Liver (tissue), 9 donors: ENCODE measurements around the gene TP63. TPM values are rescaled to one million over a fixed set of nuclear protein-coding genes. Genes with fewer than 3 reads are reported as not detected.
"Not testable (repeated sequence)": the region's sequence is repeated elsewhere in the genome, so short reads cannot be mapped to it uniquely, and the experiment has no call there.

Source experiments
- DNase-seq: peaks from one replicate; pipeline ENCODE4 v3.0.0-alpha.2; 2017; ENCODE audit warnings: low spot score
- H3K27ac ChIP-seq, 2 donors: one replicate each; pipeline ENCODE4 v1.7.0; 2013; ENCODE audit warnings: inconsistent platforms in 2 of 2, low read length in 2 of 2, control low read depth in 1 of 2, low read depth in 1 of 2, mild to moderate bottlenecking in 1 of 2
- H3K27me3 ChIP-seq, 4 donors: one replicate each; pipeline versions ENCODE4 v1.6.1 to v1.7.0; 2013; ENCODE audit warnings: low read length in 3 of 4, inconsistent platforms in 1 of 4, mild to moderate bottlenecking in 1 of 4, moderate library complexity in 1 of 4; ENCODE audit not compliant: control insufficient read depth in 4 of 4, insufficient read depth in 4 of 4
- H3K36me3 ChIP-seq, 4 donors: one replicate each; pipeline versions ENCODE4 v1.6.1 to v1.7.0; 2013; ENCODE audit warnings: low read length in 3 of 4, mild to moderate bottlenecking in 3 of 4, low read depth in 1 of 4, moderate library complexity in 1 of 4; ENCODE audit not compliant: control insufficient read depth in 4 of 4, insufficient read depth in 3 of 4
- H3K4me1 ChIP-seq, 4 donors: one replicate each; pipeline versions ENCODE4 v1.6.1 to v1.7.0; 2013; ENCODE audit warnings: low read length in 3 of 4, mild to moderate bottlenecking in 3 of 4, moderate library complexity in 1 of 4; ENCODE audit not compliant: control insufficient read depth in 4 of 4, insufficient read depth in 4 of 4
- H3K4me3 ChIP-seq, 3 donors: one replicate each; pipeline versions ENCODE4 v1.6.1 to v1.7.0; 2013; ENCODE audit warnings: low read length in 3 of 3, control low read depth in 1 of 3, low read depth in 1 of 3, mild to moderate bottlenecking in 1 of 3
- H3K9ac ChIP-seq, 2 donors: one replicate each; pipeline ENCODE4 v1.7.0; 2013; ENCODE audit warnings: low read length in 2 of 2, mild to moderate bottlenecking in 2 of 2, moderate library complexity in 2 of 2, control low read depth in 1 of 2, low read depth in 1 of 2
- H3K9me3 ChIP-seq, 4 donors: one replicate each; pipeline versions ENCODE4 v1.6.1 to v1.7.0; 2013; ENCODE audit warnings: low read length in 3 of 4; ENCODE audit not compliant: control insufficient read depth in 4 of 4
- ATF3 ChIP-seq: IDR thresholded peaks from 2 replicates; pipeline ENCODE4 v1.6.1; 2016; ENCODE audit warnings: antibody characterized with exemption
- CTCF ChIP-seq: fragments of 150-350 bp; IDR thresholded peaks from 2 replicates; pipeline ENCODE4 v1.5.1; 2017; ENCODE audit warnings: improper control_type of control experiment, low read depth, low read length; ENCODE audit not compliant: missing input control
- EGR1 ChIP-seq, 2 donors: IDR thresholded peaks; 2 replicates each; pipeline ENCODE4 v1.6.1; 2016 to 2018; ENCODE audit warnings: antibody characterized with exemption in 2 of 2, low read depth in 2 of 2
- FOXA1 ChIP-seq: IDR thresholded peaks from 2 replicates; pipeline ENCODE4 v1.6.1; 2016; ENCODE audit warnings: antibody characterized with exemption
- FOXA2 ChIP-seq: IDR thresholded peaks from 2 replicates; pipeline ENCODE4 v1.6.1; 2016; ENCODE audit warnings: antibody characterized with exemption
- GABPA ChIP-seq, 2 donors: IDR thresholded peaks in 1 of 2; conservative IDR thresholded peaks in 1 of 2; 2 replicates each; pipeline ENCODE4 v1.6.1; 2016; ENCODE audit warnings: antibody characterized with exemption in 2 of 2, mild to moderate bottlenecking in 1 of 2, moderate library complexity in 1 of 2
- HNF4A ChIP-seq, 2 donors: conservative IDR thresholded peaks; 2 replicates each; pipeline ENCODE4 v1.6.1; 2016; ENCODE audit warnings: antibody characterized with exemption in 2 of 2, mild to moderate bottlenecking in 2 of 2
- HNF4G ChIP-seq: IDR thresholded peaks from 2 replicates; pipeline ENCODE4 v1.6.1; 2016; ENCODE audit warnings: antibody characterized with exemption
- JUND ChIP-seq, 2 donors: IDR thresholded peaks; 2 replicates each; pipeline ENCODE4 v1.6.1; 2016; ENCODE audit warnings: antibody characterized with exemption in 2 of 2
- MAX ChIP-seq: IDR thresholded peaks from 2 replicates; pipeline ENCODE4 v1.6.1; 2016; ENCODE audit warnings: antibody characterized with exemption
- NR2F2 ChIP-seq: IDR thresholded peaks from 2 replicates; pipeline ENCODE4 v1.6.1; 2016; ENCODE audit warnings: antibody characterized with exemption
- RAD21 ChIP-seq, 2 donors: IDR thresholded peaks; 2 replicates each; pipeline ENCODE4 v1.6.1; 2016; ENCODE audit warnings: antibody characterized with exemption in 2 of 2, mild to moderate bottlenecking in 2 of 2
- REST ChIP-seq: IDR thresholded peaks from 2 replicates; pipeline ENCODE4 v1.6.1; 2016; ENCODE audit warnings: antibody characterized with exemption, mild to moderate bottlenecking
- RXRA ChIP-seq, 2 donors: IDR thresholded peaks; 2 replicates each; pipeline ENCODE4 v1.6.1; 2017 to 2018; ENCODE audit warnings: antibody characterized with exemption in 2 of 2, mild to moderate bottlenecking in 1 of 2
- SP1 ChIP-seq: IDR thresholded peaks from 2 replicates; pipeline ENCODE4 v1.6.1; 2018; ENCODE audit warnings: antibody characterized with exemption, mild to moderate bottlenecking
- TAF1 ChIP-seq: conservative IDR thresholded peaks from 2 replicates; pipeline ENCODE4 v1.6.1; 2016; ENCODE audit warnings: antibody characterized with exemption, mild to moderate bottlenecking
- YY1 ChIP-seq: IDR thresholded peaks from 2 replicates; pipeline ENCODE4 v1.6.1; 2016; ENCODE audit warnings: antibody characterized with exemption, mild to moderate bottlenecking
- ZBTB33 ChIP-seq: IDR thresholded peaks from 2 replicates; pipeline ENCODE4 v1.6.1; 2016; ENCODE audit warnings: antibody characterized with exemption
- WGBS: extraction: QIAGEN DNeasy Blood & Tissue Kit; methylation state at CpG from one replicate; pipeline ENCODE4 v1.1.7; 2013; 5-methylcytosine and 5-hydroxymethylcytosine counted together
- polyA plus RNA-seq, 2 donors: library from polyadenylated mRNA; stranded (reverse) in 1 of 2; unstranded in 1 of 2; fragments of 200-250 nt in 1 of 2; fragments of >200 nt in 1 of 2; fragmentation: Nextera tagmentation in 1 of 2; extraction: Ambion mirVana in 1 of 2; gene quantifications; one replicate each; pipeline versions ENCODE4 v1.2.1 to v1.2.3, GENCODE V29; 2013 to 2015
- total RNA-seq, 2 donors: library from RNA; depleted of rRNA; stranded (reverse); fragments of >200 nt; gene quantifications; one replicate each; pipeline ENCODE4 v1.2.3, GENCODE V29; 2014
- donor health status: healthy.
- donor health status: healthy.
- donor health status: healthy.
- donor health status: healthy.
- donor health status: healthy.

Gene TP63
- total and polyA plus RNA-seq, 4 donors: under 0.01 to 0.08 (median 0.05) TPM; not detected in 1

- H3K36me3 ChIP-seq: no peaks in the 10 kb centered on the region
- H3K9me3 ChIP-seq: no peaks in the 10 kb centered on the region
- H3K4me3 ChIP-seq: no peak overlapping the region
- H3K4me1 ChIP-seq: no peaks in the 10 kb centered on the region
- TF ChIP-seq JUND (IDR thresholded peaks at IDR 0.05): no peak
- TF ChIP-seq EGR1 (IDR thresholded peaks at IDR 0.05; ENCODE audit: low read depth in 2 of 2): no peak
- no peak for TF ChIP-seq FOXA2
- TF ChIP-seq YY1: no peak
- no peak for TF ChIP-seq RXRA (IDR thresholded peaks at IDR 0.05)
- TF ChIP-seq FOXA1: no peak
- TF ChIP-seq TAF1: no peak
- DNase-seq: no peak
- H3K27me3 ChIP-seq: no peaks in the 10 kb centered on the region
- WGBS: 95% methylated on average over 5 of the region's 5 CpGs
- H3K9ac ChIP-seq: no peak overlapping the region
- no peak overlapping the region for H3K27ac ChIP-seq
These were observed 113.0 kb downstream of the TP63 start for GRCh38 chr3:189744235-189744634.

GRCh38 chr3:189745622-189746021 lies 114.4 kb downstream of the TP63 start:
- Histone ChIP-seq H3K36me3 (no peaks in the 10 kb centered on the region), H3K9ac (no peak overlapping the region), H3K4me3 (no peak overlapping the region), H3K27ac (no peak overlapping the region), H3K4me1 (no peaks in the 10 kb centered on the region), H3K9me3 (no peaks in the 10 kb centered on the region), H3K27me3 (no peaks in the 10 kb centered on the region)
- no peak for DNase-seq
- 97% methylated on average over 1 of the region's 1 CpG for WGBS
- TF ChIP-seq RAD21 (IDR thresholded peaks at IDR 0.05) (no peak), TAF1 (no peak), MAX (no peak), FOXA1 (no peak)

- Histone ChIP-seq H3K4me1 (no peaks in the 10 kb centered on the region), H3K27ac (no peak overlapping the region), H3K27me3 (no peaks in the 10 kb centered on the region), H3K4me3 (no peak overlapping the region), H3K9ac (no peak overlapping the region), H3K9me3 (no peaks in the 10 kb centered on the region), H3K36me3 (no peaks in the 10 kb centered on the region)
- DNase-seq: no peak
- 78% methylated on average over 2 of the region's 2 CpGs for WGBS
- TF ChIP-seq FOXA2 (no peak), RAD21 (IDR thresholded peaks at IDR 0.05) (no peak), CTCF (no peak), ATF3 (no peak), HNF4G (no peak), TAF1 (no peak), HNF4A (conservative IDR thresholded peaks at IDR 0.05) (no peak), EGR1 (IDR thresholded peaks at IDR 0.05; ENCODE audit: low read depth in 2 of 2) (no peak), MAX (no peak), NR2F2 (no peak), JUND (IDR thresholded peaks at IDR 0.05) (no peak), RXRA (IDR thresholded peaks at IDR 0.05) (no peak), YY1 (no peak), REST (no peak), FOXA1 (no peak), SP1 (no peak), ZBTB33 (no peak), GABPA (IDR thresholded peaks at IDR 0.05 in 1 of 2, conservative IDR thresholded peaks at IDR 0.05 in 1 of 2) (no peak)
These were observed 116.9 kb downstream of the TP63 start for GRCh38 chr3:189748046-189748445.

- not testable (repeated sequence) for H3K4me3 ChIP-seq, H3K27ac ChIP-seq, DNase-seq, H3K36me3 ChIP-seq, H3K9me3 ChIP-seq, H3K27me3 ChIP-seq, H3K9ac ChIP-seq, H3K4me1 ChIP-seq
- WGBS: 94% methylated on average over 4 of the region's 4 CpGs
These were observed 119.8 kb downstream of the TP63 start for GRCh38 chr3:189750972-189751371.
